Keratinocyte (primary cell): ENCODE results near the gene ZNF445.

ENCODE experiments used
- CTCF ChIP-seq, 3 experiments: IDR thresholded peaks in 1 of 3; conservative IDR thresholded peaks in 1 of 3; optimal IDR thresholded peaks in 1 of 3; 2 replicates in 2 of 3; 3 replicates in 1 of 3; pipeline versions ENCODE3 to v1.5.1; 2011; ENCODE audit warnings: low read length in 3 of 3, mild to moderate bottlenecking in 3 of 3, moderate library complexity in 2 of 3, control low read depth in 1 of 3, inconsistent platforms in 1 of 3; ENCODE audit not compliant: insufficient read depth in 2 of 3; ENCODE audit errors: extremely low read depth in 1 of 3
- EZH2 ChIP-seq: IDR thresholded peaks from one replicate; pipeline ENCODE4 v1.6.1; 2012; ENCODE audit warnings: inconsistent platforms, mild to moderate bottlenecking, low read length, moderate library complexity

GRCh38 chr3:44464509-44464908, 13.0 kb downstream of the ZNF445 start:
- TF ChIP-seq CTCF (optimal IDR thresholded peaks at IDR 0.05 in 1 of 3, IDR thresholded peaks at IDR 0.05 in 1 of 3, conservative IDR thresholded peaks at IDR 0.05 in 1 of 3; ENCODE audit: extremely low read depth in 1 of 3, insufficient read depth in 2 of 3, low read length in 3 of 3) (no peak), EZH2 (no peak)
